DOHH2 (cell line): ENCODE measurements around the gene AMFR.

Experiments used
- H3F3A ChIP-seq: fragments of 200-600 bp; sonication (generic), shearing (Covaris generic); 2 replicates; pipeline ENCODE4 v1.6.0; 2016; ENCODE audit warnings: antibody characterized with exemption, mild to moderate bottlenecking; ENCODE audit not compliant: control insufficient read depth, insufficient read depth
- H3K27ac ChIP-seq: fragments of 200-600 bp; sonication (generic); 2 replicates; pipeline ENCODE4 v1.5.1; 2014; ENCODE audit warnings: low read depth, mild to moderate bottlenecking, low read length, moderate library complexity
- H3K27me3 ChIP-seq: fragments of 200-600 bp; sonication (generic); 2 replicates; pipeline ENCODE4 v1.6.1; 2014; ENCODE audit warnings: mild to moderate bottlenecking, low read length, mixed read lengths; ENCODE audit not compliant: control insufficient read depth
- H3K36me3 ChIP-seq: fragments of 200-600 bp; sonication (generic); 2 replicates; pipeline ENCODE4 v1.6.1; 2014; ENCODE audit warnings: mild to moderate bottlenecking, low read length, moderate library complexity, mixed read lengths; ENCODE audit not compliant: control insufficient read depth
- H3K4me1 ChIP-seq: fragments of 200-600 bp; sonication (generic); 2 replicates; pipeline ENCODE4 v1.6.1; 2014; ENCODE audit warnings: mild to moderate bottlenecking, low read length, mixed read lengths; ENCODE audit not compliant: control insufficient read depth
- H3K4me2 ChIP-seq: fragments of 200-600 bp; sonication (generic); 2 replicates; pipeline ENCODE4 v1.6.0; 2014; ENCODE audit warnings: mild to moderate bottlenecking, low read length, moderate library complexity
- H3K4me3 ChIP-seq: fragments of 200-600 bp; sonication (generic); 2 replicates; pipeline ENCODE4 v1.5.1; 2014; ENCODE audit warnings: mild to moderate bottlenecking, low read length, mixed read lengths
- H3K79me2 ChIP-seq: fragments of 200-600 bp; sonication (generic); 2 replicates; pipeline ENCODE4 v1.6.1; 2014; ENCODE audit warnings: mild to moderate bottlenecking, low read length, mixed read lengths; ENCODE audit not compliant: control insufficient read depth
- H3K9me2 ChIP-seq: fragments of 200-600 bp; sonication (generic); replicated peaks from 2 replicates; pipeline ENCODE4 v1.6.1; 2014; ENCODE audit warnings: mild to moderate bottlenecking, low read length, mixed read lengths; ENCODE audit not compliant: control insufficient read depth
- H3K9me3 ChIP-seq: fragments of 200-600 bp; sonication (generic); 2 replicates; pipeline ENCODE4 v1.6.1; 2014; ENCODE audit warnings: antibody characterized with exemption, low read length, mixed read lengths; ENCODE audit not compliant: control insufficient read depth, insufficient read depth
- H4K20me1 ChIP-seq: fragments of 200-600 bp; sonication (generic); 2 replicates; pipeline ENCODE4 v1.6.0; 2014; ENCODE audit warnings: low read depth, mild to moderate bottlenecking, antibody characterized with exemption, low read length, moderate library complexity; ENCODE audit not compliant: control insufficient read depth, insufficient read depth
- CTCF ChIP-seq: fragments of 200-600 bp; sonication (generic); IDR thresholded peaks from one replicate; pipeline ENCODE4 v1.5.1; 2014; ENCODE audit warnings: antibody characterized with exemption, mild to moderate bottlenecking, low read depth, low read length; ENCODE audit not compliant: poor library complexity, severe bottlenecking
- EZH2phosphoT487 ChIP-seq: fragments of 200-600 bp; sonication (generic); IDR thresholded peaks from 2 replicates; pipeline ENCODE4 v1.6.1; 2017; ENCODE audit warnings: borderline replicate concordance, mild to moderate bottlenecking, antibody characterized with exemption, low read length, moderate library complexity, mixed read lengths

AMFR gene

DNA sequence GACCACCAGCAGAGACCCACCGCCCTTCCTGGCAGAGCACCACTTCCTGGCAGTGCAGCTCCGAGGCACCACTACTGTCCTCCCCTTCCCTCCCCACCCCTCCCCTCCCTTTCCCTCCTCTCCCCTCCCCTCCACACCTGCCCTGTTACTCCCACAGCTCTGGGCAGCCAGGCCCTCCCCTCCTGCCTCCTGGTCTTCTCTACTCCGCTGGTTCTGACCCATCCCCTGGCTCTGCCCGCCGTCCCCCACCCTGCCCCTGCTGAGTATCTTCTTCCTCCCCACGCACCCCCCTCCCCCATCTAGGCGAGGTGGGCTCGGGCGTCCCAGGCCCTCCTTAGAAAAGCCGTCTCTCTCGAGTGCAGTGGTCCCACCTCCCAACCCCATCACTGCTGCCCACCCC, 77.7 kb downstream of the AMFR start:
- Histone ChIP-seq H3K4me1 (no peaks in the 10 kb centered on the region), H3K9me3 (no peaks in the 10 kb centered on the region), H3K36me3 (no peaks in the 10 kb centered on the region), H3K9me2 (no peaks in the 10 kb centered on the region), H3K79me2 (no peaks in the 10 kb centered on the region), H3K27ac (no peak overlapping the region), H3K4me3 (no peak overlapping the region), H3K4me2 (no peak overlapping the region), H3K27me3 (peaks cover 3% of the 10 kb centered on the region; the same call in 1 of the 2 replicates), H3F3A (no peaks in the 10 kb centered on the region), H4K20me1 (no peaks in the 10 kb centered on the region)
- TF ChIP-seq CTCF (no peak), EZH2phosphoT487 (no peak)

DNA sequence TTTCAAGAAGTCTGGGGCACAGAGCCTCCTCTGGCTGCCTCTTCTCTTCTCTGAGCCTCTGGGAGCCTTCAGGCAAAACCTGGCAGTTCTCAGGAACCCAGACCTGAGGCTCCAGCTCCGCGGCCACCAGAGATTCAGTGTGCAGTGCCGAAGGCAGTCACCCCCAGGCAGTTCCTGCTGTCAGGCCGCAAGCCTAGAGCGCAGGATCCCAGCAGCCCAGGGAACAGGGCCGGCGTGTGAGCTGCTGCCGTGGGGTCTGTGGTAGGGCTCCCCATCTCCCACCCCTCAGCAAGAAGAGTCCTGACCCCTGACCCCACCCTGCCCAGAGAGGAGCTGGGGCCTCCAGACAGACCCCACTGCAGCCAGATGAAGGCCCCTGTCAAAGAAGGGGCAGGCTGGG, 78.2 kb downstream of the AMFR start:
- H3K27ac ChIP-seq: no peak overlapping the region
- no peaks in the 10 kb centered on the region for H3K9me2 ChIP-seq
- H3K4me2 ChIP-seq: no peak overlapping the region
- H3K4me3 ChIP-seq: no peak overlapping the region
- H3K4me1 ChIP-seq: no peaks in the 10 kb centered on the region
- no peaks in the 10 kb centered on the region for H3K9me3 ChIP-seq
- no peaks in the 10 kb centered on the region for H3K79me2 ChIP-seq
- peaks cover 3% of the 10 kb centered on the region; the same call in 1 of the 2 replicates for H3K27me3 ChIP-seq
- no peaks in the 10 kb centered on the region for H3K36me3 ChIP-seq
- TF ChIP-seq EZH2phosphoT487 (no peak), CTCF (no peak)
- H3F3A ChIP-seq: no peaks in the 10 kb centered on the region
- no peaks in the 10 kb centered on the region for H4K20me1 ChIP-seq

DNA sequence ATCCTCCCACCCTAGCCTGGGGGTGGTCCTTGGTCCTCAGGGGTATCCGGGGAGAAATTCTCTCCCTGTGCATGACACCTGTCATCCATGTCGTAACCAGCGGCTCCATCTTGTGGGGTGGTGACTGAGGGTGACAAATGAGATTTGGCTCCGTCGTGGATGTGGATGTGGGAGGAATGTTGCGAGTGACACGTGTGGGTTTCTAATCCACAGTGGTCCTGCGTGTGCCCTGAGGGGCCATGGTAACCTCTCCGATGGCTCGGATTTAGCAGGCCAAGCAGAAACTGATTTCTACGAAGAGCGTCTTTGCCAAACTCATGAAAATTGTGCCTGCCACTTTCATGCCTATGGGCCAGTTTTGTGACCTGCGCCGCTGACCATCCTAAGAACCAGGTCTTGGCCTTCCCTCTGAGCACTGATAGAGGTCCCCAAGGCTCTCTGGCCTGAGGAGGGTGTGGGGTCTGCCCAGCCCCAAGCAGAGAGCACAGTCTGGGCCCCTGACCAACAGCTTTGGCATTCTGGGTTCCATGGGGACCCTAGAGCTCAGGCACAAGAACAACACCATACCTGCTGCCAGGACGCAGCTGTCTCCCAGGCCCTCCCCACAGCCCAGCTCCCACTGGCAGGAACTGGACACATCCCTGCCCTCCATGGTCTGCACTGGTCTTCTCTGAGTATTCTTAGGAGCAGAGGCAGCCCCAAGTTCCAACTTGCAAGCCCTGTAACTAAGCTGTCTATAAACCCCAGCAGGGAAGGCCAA, 79.0 kb downstream of the AMFR start:
- Histone ChIP-seq H4K20me1 (no peaks in the 10 kb centered on the region), H3K4me2 (no peak overlapping the region), H3F3A (no peaks in the 10 kb centered on the region), H3K36me3 (no peaks in the 10 kb centered on the region), H3K27ac (no peak overlapping the region), H3K9me3 (no peaks in the 10 kb centered on the region), H3K9me2 (no peaks in the 10 kb centered on the region), H3K4me1 (no peaks in the 10 kb centered on the region), H3K79me2 (no peaks in the 10 kb centered on the region), H3K27me3 (peaks cover 1% of the 10 kb centered on the region; the same call in 1 of the 2 replicates), H3K4me3 (no peak overlapping the region)
- TF ChIP-seq CTCF: no peak
- no peak for TF ChIP-seq EZH2phosphoT487
